Natural killer cell (primary cell): Measurements from ENCODE around the gene PIGU. TPM values are rescaled to one million over a fixed set of nuclear protein-coding genes. Genes with fewer than 3 reads are reported as not detected.
"Not testable (repeated sequence)": the region's sequence is repeated elsewhere in the genome, so short reads cannot be mapped to it uniquely, and the experiment has no call there.

ENCODE experiments used
- ATAC-seq, 3 donors: fragments of 150-1000 bp in 2 of 3; fragments of 200-7000 bp in 1 of 3; cut with Tn5 transposase; 1 replicate in 1 of 3; 2 replicates in 2 of 3; pipeline ENCODE4 v1.10.0; 2021; ENCODE audit warnings: mild to moderate bottlenecking in 2 of 3, moderate library complexity in 2 of 3
- DNase-seq, 2 donors: peaks; one replicate each; pipeline versions ENCODE4 v3.0.0 to v3.0.0-alpha.2; 2013 to 2021; ENCODE audit warnings: mixed read lengths in 1 of 2
- H3K27ac ChIP-seq: one replicate; pipeline ENCODE4 v1.5.1; 2013; ENCODE audit warnings: mild to moderate bottlenecking, low read length
- H3K27me3 ChIP-seq: one replicate; pipeline ENCODE4 v1.6.1; 2013; ENCODE audit warnings: low read length; ENCODE audit not compliant: control insufficient read depth, insufficient read depth
- H3K36me3 ChIP-seq: one replicate; pipeline ENCODE4 v1.6.1; 2013; ENCODE audit warnings: low read length; ENCODE audit not compliant: control insufficient read depth, insufficient read depth
- H3K4me1 ChIP-seq: one replicate; pipeline ENCODE4 v1.6.1; 2013; ENCODE audit warnings: low read length; ENCODE audit not compliant: control insufficient read depth, insufficient read depth
- H3K4me3 ChIP-seq: one replicate; pipeline ENCODE4 v1.5.1; 2013; ENCODE audit warnings: low read length
- H3K9me3 ChIP-seq: one replicate; pipeline ENCODE4 v1.6.1; 2013; ENCODE audit warnings: low read length; ENCODE audit not compliant: control insufficient read depth, insufficient read depth
- H3K27ac Mint-ChIP-seq, 2 donors: one replicate each; pipeline ENCODE4 v1.8.0; 2022; ENCODE audit warnings: mild to moderate bottlenecking in 2 of 2, mixed read lengths in 2 of 2, moderate library complexity in 1 of 2
- H3K27me3 Mint-ChIP-seq, 2 donors: one replicate each; pipeline ENCODE4 v1.8.0; 2022; ENCODE audit warnings: low read depth in 2 of 2, mixed read lengths in 2 of 2
- H3K36me3 Mint-ChIP-seq: one replicate; pipeline ENCODE4 v1.8.0; 2022; ENCODE audit warnings: mixed read lengths
- H3K4me1 Mint-ChIP-seq, 2 donors: one replicate each; pipeline ENCODE4 v1.8.0; 2022; ENCODE audit warnings: mixed read lengths in 2 of 2
- H3K4me3 Mint-ChIP-seq: one replicate; pipeline ENCODE4 v1.8.0; 2022; ENCODE audit warnings: mild to moderate bottlenecking, moderate library complexity, mixed read lengths
- H3K9me3 Mint-ChIP-seq, 2 donors: one replicate each; pipeline ENCODE4 v1.8.0; 2022; ENCODE audit warnings: mixed read lengths in 2 of 2
- CTCF ChIP-seq: fragments of 200-600 bp; IDR thresholded peaks from one replicate; pipeline ENCODE4 v1.8.0; 2022; ENCODE audit warnings: antibody characterized with exemption
- WGBS: methylation state at CpG from one replicate; pipeline ENCODE4 v1.1.7; 2013; ENCODE audit warnings: missing lambda C conversion rate; ENCODE audit not compliant: insufficient coverage; 5-methylcytosine and 5-hydroxymethylcytosine counted together
- intact Hi-C: fragments of 100-400 bp; cut with micrococcal nuclease; formaldehyde crosslinking; loops from one replicate; pipeline ENCODE4 v1.14.2; 2022
- total RNA-seq, 4 donors: library from RNA; stranded (reverse); fragments of 120-200 nt in 1 of 4; gene quantifications; one replicate each; pipeline versions ENCODE4 v1.2.3 to v1.2.4, GENCODE V29; 2013 to 2022

PIGU gene
- total RNA-seq, 3 donors from 2014 or later (not counting 1 experiment from before 2014, with no cell fraction given) = 7.0 to 11.1 (median 8.2) TPM

DNA sequence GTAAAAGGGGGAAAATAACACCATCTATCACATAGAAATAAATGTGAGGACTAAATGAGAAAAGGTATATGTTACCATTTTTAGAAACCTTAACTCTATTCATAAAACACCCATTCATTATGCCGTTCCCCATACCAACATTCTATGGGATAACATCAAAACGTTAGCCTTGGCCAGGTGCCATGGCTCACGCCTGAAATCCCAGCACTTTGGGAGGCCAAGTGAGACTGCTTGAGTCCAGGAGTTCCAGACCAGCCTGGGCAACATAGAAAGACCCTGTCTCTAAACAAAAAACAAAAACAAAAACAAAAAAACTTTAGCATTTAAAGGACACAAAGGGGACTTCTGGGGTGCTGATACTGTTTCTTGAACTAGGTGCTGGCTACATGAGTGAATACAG lies 1.3 kb downstream of the PIGU start:
- H3K27ac ChIP-seq = no peak overlapping the region
- Mint-ChIP-seq H3K9me3 (no peaks in the 10 kb centered on the region), H3K27me3 (no peaks in the 10 kb centered on the region), H3K4me1 (peaks cover 15 to 16% of the 10 kb centered on the region in 2 donors), H3K4me3 (peak overlapping the region; percentile 95), H3K36me3 (no peaks in the 10 kb centered on the region), H3K27ac (peak overlapping the region; percentile 85 to 90)
- no peaks in the 10 kb centered on the region for H3K36me3 ChIP-seq
- H3K4me3 ChIP-seq = no peak overlapping the region
- peaks cover 9% of the 10 kb centered on the region for H3K4me1 ChIP-seq
- TF ChIP-seq CTCF = no peak
- H3K9me3 ChIP-seq = no peaks in the 10 kb centered on the region
- intact Hi-C loops = no loop called here
- DNase-seq = no peak
- H3K27me3 ChIP-seq = no peaks in the 10 kb centered on the region
- 40% methylated on average over 3 of the region's 3 CpGs for WGBS
- ATAC-seq = no peak

DNA sequence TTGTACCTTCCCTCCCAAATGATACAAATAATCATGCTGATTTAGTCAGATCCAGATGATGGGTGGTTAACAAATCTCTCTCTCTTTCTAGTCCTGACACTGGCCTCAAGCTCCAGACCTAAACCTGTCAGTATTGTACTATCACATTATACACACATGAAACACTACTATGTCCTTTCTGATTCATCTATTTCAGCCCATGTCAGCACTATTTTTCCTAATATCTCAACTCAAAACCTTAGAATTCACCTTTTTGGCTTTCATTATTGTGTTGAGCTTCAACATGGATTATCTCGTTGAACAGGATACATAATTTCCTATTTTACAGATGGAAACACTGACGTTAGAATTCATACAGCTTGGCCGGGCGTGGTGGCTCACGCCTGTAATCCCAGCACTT lies 3.5 kb downstream of the PIGU start:
- no peak overlapping the region for H3K27ac ChIP-seq
- Mint-ChIP-seq H3K4me1 (peaks cover 15 to 16% of the 10 kb centered on the region in 2 donors), H3K27me3 (no peaks in the 10 kb centered on the region), H3K9me3 (no peaks in the 10 kb centered on the region), H3K27ac (no peak overlapping the region), H3K36me3 (no peaks in the 10 kb centered on the region), H3K4me3 (no peak overlapping the region)
- H3K4me1 ChIP-seq = peaks cover 9% of the 10 kb centered on the region
- DNase-seq (no peak), ATAC-seq (no peak)
- no peaks in the 10 kb centered on the region for H3K9me3 ChIP-seq
- no peaks in the 10 kb centered on the region for H3K36me3 ChIP-seq
- H3K27me3 ChIP-seq = no peaks in the 10 kb centered on the region
- 93% methylated on average over 5 of the region's 5 CpGs for WGBS
- intact Hi-C loops = no loop called here
- H3K4me3 ChIP-seq = no peak overlapping the region
- TF ChIP-seq CTCF = no peak

GRCh38 chr20:34669094-34669493 lies 7.8 kb downstream of the PIGU start:
- Histone ChIP-seq H3K27ac (no peak overlapping the region), H3K4me3 (no peak overlapping the region), H3K4me1 (no peaks in the 10 kb centered on the region), H3K27me3 (no peaks in the 10 kb centered on the region), H3K9me3 (no peaks in the 10 kb centered on the region), H3K36me3 (no peaks in the 10 kb centered on the region)
- no peaks in the 10 kb centered on the region for H3K27me3 Mint-ChIP-seq
- peaks cover 0 to 4% of the 10 kb centered on the region in 2 donors for H3K4me1 Mint-ChIP-seq
- intact Hi-C loops = no loop called here
- no peak for TF ChIP-seq CTCF
- H3K4me3 Mint-ChIP-seq = no peak overlapping the region
- no peaks in the 10 kb centered on the region for H3K9me3 Mint-ChIP-seq
- no peak for DNase-seq
- no peak overlapping the region for H3K27ac Mint-ChIP-seq
- 93% methylated on average over 1 of the region's 1 CpG for WGBS
- ATAC-seq = no peak
- no peaks in the 10 kb centered on the region for H3K36me3 Mint-ChIP-seq

- intact Hi-C loops, ATAC-seq, H3K4me3 ChIP-seq, H3K36me3 ChIP-seq, H3K9me3 ChIP-seq, H3K9me3 Mint-ChIP-seq, DNase-seq, H3K27me3 Mint-ChIP-seq, H3K27ac ChIP-seq, H3K27me3 ChIP-seq, H3K4me1 Mint-ChIP-seq, H3K4me3 Mint-ChIP-seq, H3K27ac Mint-ChIP-seq, H3K4me1 ChIP-seq, H3K36me3 Mint-ChIP-seq: not testable (repeated sequence)
- 99% methylated on average over 7 of the region's 7 CpGs for WGBS
These were observed 12.1 kb downstream of the PIGU start for GRCh38 chr20:34664751-34665150.
